NCI-H510A (cell line): ENCODE data around the gene PSMA8.
"Not testable (repeated sequence)": the region's sequence is repeated elsewhere in the genome, so short reads cannot be mapped to it uniquely, and the experiment has no call there.

ENCODE experiments used
- DNase-seq: peaks from one replicate; lab custom pipeline; 2025; lab: John Stamatoyannopoulos, UW

PSMA8 gene

GRCh38 chr18:26133652-26134051 lies at the start of gene PSMA8:
TSS of gene PSMA8 (plus strand) at chr18:26133869. CDS start at chr18:26133966, 97 bp downstream.
- DNase-seq = no peak

- DNase-seq = no peak
Measured at GRCh38 chr18:26085056-26085455, 48.6 kb upstream of the PSMA8 start.

DNA sequence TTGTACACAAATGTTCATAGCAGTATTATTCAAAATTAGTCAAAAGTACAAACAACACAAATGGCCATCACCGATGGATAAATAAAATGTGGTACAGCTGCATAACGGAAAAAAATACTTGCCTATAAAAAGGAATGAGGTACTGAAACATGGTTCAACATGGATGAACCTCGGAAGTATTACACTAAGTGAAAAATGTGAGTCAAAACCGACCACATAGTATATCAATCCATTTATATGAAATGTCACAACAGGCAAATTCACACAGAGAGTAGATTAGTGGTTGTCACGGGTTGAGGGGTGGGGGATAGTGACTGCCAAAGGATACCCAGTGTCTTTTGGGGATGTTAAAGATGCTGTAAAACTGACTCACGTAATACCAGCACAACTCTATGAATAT lies 46.7 kb upstream of the PSMA8 start:
- DNase-seq = no peak

GRCh38 chr18:26088487-26088886 lies 45.2 kb upstream of the PSMA8 start:
- no peak for DNase-seq

DNA sequence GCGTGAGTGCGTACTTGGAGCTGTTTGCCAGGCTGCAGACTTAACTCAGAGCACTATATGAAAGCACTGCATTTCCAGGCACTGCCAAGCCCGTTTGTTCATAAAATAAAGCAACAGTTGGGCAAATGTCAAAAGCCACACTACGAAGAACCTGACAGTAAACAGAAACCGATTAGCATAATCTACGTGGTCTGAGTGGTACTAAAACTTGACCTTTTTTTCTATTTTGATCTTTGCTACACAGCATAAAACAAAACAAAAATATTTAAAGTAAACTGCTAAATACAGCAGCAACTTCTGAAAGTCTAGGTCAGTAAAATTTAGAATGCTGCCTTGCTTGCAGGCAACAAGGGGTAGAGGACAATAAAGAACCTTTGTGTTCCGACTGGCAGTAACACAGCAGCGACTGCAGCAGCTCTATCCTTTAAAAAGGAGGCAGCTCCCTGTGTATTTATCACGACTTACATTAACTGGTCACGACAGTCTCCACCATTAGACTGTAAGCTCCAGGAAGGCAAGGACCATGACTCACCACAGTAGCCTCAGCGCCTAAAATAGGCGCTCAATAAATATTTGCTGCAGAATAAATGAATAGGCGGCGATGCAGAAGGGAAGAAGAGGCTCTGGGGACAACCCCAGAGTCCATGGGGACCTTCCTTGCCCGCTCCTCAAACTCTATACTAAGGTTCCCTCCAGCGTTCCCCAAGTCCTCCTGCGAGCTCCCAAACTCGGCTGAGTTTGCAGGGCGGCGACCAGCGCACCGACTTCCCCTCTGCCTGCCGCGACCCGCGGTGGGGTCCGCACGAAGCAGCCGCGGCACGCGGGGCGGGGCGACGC lies 44.2 kb upstream of the PSMA8 start:
- no peak for DNase-seq

DNA sequence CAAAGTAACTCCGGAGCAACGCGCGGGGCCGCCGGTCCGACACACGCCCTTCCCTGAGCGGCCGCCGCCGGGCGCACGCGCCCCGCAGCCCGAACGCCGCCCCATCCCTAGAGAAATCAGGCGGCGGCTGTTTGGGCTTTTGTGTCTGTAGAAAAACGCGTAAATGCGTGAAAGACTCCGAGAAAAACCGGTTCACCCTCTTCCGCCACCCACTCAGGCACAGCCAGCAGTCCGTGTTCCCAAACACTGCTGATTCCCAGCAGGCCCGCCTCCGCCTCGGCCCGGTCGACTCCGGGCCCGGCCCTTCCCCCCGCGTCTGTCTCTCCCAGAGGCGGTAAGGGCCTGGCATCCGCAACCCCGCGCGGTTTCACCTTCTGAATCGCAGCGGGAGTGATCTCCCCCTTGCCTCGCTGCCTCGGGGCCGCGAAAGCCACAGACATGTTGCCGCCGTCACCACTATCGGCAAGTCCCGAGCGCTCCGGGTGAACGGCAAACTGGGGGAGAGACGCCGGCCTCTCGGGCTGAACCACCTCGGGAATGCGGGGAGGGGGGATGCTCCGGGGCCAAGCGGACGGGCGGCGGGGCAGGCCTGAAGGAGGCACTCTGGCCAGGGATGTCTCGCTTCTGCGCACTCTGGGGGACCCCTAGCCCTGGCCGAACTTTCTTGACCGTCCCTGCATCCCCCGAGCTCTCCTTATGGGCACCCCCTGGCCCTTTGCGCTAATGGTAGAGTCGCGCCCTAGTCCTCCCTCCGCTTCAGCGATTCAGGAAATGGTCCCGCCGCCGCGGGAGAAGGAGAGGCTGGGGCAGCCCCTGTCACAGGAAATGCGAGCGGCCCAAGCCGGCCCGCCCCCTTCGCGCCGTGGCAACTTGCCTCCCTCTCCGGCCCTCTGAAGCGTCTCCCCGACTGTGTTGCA lies 43.3 kb upstream of the PSMA8 start, which contains the start of gene SS18:
SS18 (minus strand) TSS at position 484 of the 917 bp plus-strand sequence; CDS start at position 440, 44 bp downstream.
- DNase-seq = peak; percentile 86

DNA sequence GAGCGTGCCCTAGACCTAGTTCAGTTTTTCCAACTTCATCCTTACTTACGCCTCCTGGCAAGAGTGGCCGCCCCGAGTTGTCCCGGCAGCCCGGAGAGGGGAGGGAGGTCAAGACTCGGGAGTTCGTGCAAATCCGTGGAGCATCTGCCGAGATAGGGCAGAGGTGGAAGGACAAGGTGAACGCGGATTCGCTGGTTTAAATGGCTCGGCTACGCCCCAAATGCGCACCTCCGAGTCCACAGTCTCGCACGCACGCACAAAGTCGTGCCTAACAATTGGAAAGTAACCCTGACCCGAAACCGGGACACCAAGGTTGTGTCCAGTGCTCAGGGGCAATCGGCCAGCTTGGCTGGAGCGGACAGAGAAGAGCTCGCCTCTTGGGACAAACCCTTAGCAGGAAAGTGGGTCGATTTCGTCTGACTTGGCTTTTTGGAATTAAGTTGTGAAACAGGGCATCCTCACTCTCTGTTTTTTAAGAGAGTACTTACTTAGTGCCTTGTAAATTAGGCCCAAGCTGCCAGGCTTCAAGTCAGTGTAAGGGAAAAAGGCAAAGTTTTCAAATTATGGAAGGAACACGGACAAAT lies 42.5 kb upstream of the PSMA8 start:
- peak; percentile 7 for DNase-seq

- no peak for DNase-seq
Measured at GRCh38 chr18:26096852-26097251, 36.8 kb upstream of the PSMA8 start.

DNA sequence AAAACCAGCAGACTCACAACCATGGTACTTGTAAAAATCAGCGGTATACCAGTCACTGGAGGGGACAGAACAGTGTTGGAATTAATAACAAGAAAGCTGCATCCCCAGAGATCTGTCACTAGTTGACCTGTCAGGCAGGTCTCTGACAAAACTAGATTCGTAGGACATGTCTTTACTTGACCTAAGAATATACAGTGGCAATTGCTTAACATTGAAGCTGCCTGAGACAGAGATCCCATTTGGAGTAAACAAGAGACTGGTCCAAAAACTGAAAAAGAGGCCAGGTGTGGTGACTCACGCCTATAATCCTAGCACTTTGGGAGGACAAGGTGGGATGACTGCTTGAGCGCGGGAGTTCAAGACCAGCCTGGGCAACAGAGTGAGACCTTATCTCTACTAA lies 36.1 kb upstream of the PSMA8 start:
- DNase-seq = no peak

DNA sequence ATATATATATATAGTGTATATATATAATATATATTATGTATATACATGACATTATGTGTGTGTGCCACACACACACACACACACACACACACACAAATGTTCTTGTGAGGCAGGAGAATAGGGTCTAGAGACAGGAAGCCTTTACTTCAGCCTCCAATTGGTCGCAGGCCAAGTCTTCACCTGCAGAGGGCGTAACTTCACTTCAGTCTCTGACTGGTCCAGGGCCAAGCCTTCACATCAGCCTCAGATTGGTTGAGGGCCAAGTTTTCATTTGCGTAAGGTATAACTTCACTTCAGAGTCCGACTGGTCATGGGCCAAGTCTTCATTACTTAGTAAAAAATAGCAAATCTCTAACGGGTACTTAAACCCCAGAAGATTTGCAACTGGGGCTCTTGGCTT lies 30.1 kb upstream of the PSMA8 start:
- DNase-seq = no peak

DNA sequence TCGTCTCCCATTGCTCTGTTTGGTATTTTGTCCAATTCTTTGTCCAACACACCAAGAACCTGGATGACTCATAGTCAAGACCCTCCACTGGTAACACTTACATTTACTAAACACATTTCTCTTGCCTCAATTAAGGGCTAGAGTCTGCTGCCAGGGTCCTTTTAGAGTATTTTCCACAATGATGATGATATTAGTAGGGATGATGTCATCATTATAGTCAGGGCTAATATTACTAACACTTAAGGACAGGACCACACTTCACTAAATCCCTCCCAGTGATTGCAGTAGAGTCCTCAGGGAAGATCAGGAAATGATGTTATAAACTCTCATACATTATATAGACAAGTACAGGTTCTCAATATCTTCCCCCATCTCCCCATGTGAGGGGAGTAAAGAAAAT lies 29.6 kb upstream of the PSMA8 start:
- no peak for DNase-seq

DNA sequence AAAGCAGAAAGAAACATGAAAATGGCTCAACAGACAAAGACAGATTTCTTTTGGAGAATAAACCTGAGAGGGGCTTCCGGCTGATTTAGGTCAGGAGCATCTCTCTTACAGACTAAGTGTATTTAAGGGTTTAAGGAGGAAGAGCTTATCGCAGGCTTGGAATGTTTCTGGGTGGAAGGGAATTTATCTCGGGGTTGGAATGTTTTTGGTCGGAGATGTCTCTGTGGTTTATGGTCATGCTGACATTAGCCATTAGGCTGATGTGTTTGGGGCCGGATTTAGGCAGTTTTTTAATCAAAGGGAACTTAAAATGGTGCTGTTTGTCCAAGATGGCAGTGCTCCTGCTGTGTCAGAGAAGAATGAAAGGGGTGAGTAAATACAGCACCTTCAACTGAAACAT lies 14.4 kb upstream of the PSMA8 start:
- no peak for DNase-seq

DNA sequence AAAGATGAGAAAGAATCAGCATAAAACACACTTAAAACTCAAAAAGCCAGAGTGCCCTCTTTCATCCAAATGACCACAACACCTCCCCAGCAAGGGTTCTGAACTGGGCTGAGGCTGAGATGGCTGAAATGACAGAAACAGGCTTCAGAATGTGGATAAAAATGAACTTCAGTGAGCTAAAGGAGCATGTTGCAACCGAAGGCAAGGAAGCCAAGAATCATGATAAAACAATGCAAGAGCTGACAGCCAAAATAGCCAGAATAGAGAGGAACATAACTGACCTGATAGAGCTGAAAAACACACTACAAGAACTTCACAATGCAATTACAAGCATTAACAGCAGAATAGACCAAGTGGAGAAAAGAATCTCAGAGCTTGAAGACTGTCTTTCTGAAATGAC lies 12.2 kb upstream of the PSMA8 start:
- DNase-seq = no peak

GRCh38 chr18:26121994-26122393 lies 11.7 kb upstream of the PSMA8 start:
- not testable (repeated sequence) for DNase-seq

DNA sequence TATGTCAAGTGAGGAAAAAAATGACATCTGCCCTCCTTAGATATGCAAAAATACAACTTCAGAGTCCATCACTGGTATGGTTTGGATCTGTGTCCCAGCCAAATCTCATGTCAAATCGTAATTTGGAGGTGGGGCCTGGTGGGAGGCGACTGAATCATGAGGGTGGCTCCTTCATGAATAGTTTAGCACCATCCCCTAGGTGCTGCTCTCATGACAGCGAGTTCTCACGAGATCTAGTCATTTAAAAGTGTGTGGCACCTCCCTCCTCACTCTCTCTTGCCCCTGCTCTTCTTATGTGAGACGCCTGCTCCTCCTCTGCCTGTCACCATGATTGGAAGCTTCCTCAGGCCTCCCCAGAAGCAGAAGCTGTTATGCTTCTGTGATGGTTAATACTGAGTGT lies 5.9 kb upstream of the PSMA8 start:
- DNase-seq = no peak

DNA sequence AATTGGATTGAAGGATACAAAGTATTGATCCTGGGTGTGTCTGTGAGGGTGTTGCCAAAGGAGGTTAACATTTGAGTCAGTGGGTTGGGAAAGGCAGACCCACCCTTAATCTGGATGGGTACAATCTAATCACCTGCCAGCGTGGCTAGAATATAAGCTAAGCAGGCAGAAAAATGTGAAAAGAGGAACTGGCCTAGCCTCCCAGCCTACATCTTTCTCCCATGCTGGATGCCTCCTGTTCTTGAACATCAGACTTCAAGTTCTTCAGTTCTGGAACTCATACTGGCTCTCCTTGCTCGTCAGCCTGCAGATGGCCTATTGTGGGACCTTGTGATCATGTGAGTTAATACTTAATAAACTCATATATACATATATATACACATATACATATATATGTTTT lies 5.5 kb upstream of the PSMA8 start:
- DNase-seq = not testable (repeated sequence)

DNA sequence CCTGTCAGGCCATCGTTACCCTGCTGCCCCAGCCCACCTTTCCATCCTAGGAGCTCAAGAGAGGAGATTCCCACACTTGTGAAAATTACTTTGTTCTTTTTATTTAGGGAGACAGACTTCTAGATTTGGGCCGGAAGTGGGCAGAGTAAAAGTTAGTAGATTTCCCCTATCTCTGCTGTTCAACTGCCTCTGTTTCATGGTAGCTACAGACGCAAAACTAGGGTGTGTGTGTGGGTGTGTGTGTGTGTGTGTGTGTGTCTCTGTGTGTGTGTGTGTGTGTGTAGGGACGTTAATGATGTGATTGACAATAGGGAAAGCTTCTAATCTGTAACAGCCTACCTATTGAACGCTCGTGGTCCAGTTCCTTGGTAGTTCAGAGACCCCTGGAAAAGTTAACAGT lies 438 bp downstream of the PSMA8 start:
- no peak for DNase-seq

- no peak for DNase-seq
Measured at GRCh38 chr18:26135548-26135947, 1.9 kb downstream of the PSMA8 start.

DNA sequence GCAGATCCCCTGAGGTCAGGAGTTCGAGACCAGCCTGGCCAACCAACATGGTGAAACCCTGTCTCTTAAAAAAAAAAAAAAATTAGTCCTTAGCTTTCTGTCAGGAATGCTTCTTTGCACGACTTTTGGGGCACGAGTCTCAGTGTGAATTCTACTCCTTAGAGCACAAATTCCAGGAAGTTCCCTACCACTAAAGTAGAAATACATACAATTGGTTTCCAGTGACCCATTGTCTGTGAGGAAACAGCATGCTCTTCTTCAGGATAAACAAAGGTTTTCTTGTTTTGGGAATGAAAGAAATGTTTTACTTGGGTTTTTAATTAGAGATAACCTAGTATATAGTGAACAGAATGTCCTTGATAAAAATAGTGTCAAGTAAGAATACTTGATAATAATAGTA lies 23.7 kb downstream of the PSMA8 start:
- no peak for DNase-seq

DNA sequence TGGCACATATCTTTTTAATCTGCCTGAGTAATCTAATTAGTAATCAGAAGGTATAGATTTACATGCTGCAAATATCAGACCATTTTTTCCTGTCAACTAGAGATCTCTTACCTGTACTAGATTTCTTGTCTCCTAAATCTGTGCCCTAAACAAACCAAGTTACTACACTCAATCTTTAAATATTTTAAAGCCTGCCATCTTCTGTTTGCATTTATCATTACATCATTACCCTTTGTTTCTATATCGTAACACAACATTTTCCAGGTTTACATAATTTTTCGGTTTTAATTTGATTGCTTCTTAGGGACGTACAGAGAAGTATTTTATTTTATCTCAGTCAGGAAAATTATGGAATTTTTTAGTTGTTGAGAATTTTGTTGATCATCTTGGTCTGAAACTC lies 25.7 kb downstream of the PSMA8 start:
- no peak for DNase-seq

DNA sequence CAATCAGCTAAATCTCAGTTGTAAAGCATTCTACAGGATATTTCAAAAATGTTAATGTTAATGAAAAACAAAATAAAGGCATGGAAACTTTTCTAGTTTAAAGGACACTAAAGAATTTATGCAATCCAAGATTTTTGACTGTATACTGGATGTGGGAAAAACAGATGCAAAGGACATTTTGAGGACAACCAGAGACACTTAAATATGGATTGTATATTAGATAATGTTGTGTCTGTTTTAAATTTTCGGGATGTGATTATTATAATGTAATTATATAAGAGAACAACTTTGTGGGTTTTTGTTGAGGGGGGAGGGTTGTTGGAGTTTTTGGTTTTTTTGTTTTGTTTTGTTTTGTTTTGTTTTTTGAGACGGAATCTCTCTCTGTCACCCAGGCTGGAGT lies 30.9 kb downstream of the PSMA8 start:
- DNase-seq = no peak

DNA sequence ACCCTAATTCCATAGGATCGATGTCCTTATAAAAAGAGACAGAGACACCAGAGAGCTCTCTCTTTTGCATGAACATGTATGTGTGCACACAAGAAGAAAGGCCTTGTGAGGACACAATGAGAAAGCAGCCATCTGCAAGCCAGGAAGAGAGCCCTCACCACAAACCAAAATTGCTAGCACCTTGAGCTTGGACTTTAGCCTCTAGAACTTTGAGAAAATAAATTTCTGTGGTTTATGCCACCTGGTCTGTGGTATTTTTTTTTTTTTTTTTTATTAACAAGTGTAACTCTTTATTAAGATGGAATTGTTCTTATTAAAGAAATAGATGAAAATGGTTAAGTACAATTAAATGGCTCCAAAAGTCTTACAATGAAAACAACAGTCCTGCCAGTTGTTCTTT lies 33.9 kb downstream of the PSMA8 start:
- not testable (repeated sequence) for DNase-seq

- no peak for DNase-seq
Measured at GRCh38 chr18:26175481-26175880, 41.8 kb downstream of the PSMA8 start.
